B cell (primary cell): ENCODE data around the gene UBR3. TPM values are rescaled to one million over a fixed set of nuclear protein-coding genes. Genes with fewer than 3 reads are reported as not detected.

Source experiments
- ATAC-seq: fragments of 200-7000 bp; cut with Tn5 transposase; one replicate; pipeline ENCODE4 v1.10.0; 2021; ENCODE audit warnings: low read depth, mild to moderate bottlenecking, moderate number of reproducible peaks, moderate library complexity
- CTCF ChIA-PET: fragments of 350-600 bp; sonication (Branson Sonifier 250); formaldehyde crosslinking; loops from one replicate; lab custom pipeline; 2021; ENCODE audit warnings: antibody characterized with exemption, inconsistent platforms; lab: Charles Lee
- POLR2A ChIA-PET: fragments of 350-600 bp; sonication (Branson Sonifier 250); formaldehyde crosslinking; loops from one replicate; lab custom pipeline; 2021; ENCODE audit warnings: antibody characterized with exemption; lab: Charles Lee
- DNase-seq: peaks from one replicate; pipeline ENCODE4 v3.0.0; 2013
- H2AFZ ChIP-seq: 2 replicates; pipeline ENCODE4 v1.6.1; 2012; ENCODE audit warnings: mild to moderate bottlenecking, low read depth, low read length; ENCODE audit not compliant: insufficient read depth, poor library complexity, severe bottlenecking
- H3K27ac ChIP-seq, 2 donors: 1 replicate in 1 of 2; 2 replicates in 1 of 2; pipeline ENCODE4 v1.5.1; 2012 to 2013; ENCODE audit warnings: low read length in 2 of 2, mild to moderate bottlenecking in 2 of 2, moderate library complexity in 1 of 2
- H3K27me3 ChIP-seq, 4 experiments: fragments of 200-600 bp in 1 of 4; sonication (generic) in 1 of 4; replicated peaks in 1 of 4; 1 replicate in 2 of 4; 2 replicates in 2 of 4; pipeline versions ENCODE4 v1.6.1 to v1.7.0; 2013 to 2016; ENCODE audit warnings: low read length in 3 of 4, mild to moderate bottlenecking in 2 of 4, mixed read lengths in 1 of 4, moderate library complexity in 1 of 4; ENCODE audit not compliant: insufficient read depth in 4 of 4, control insufficient read depth in 3 of 4; ENCODE audit errors: control extremely low read depth in 1 of 4
- H3K36me3 ChIP-seq, 2 experiments: replicated peaks in 1 of 2; 1 replicate in 1 of 2; 2 replicates in 1 of 2; pipeline versions ENCODE4 v1.6.1 to v1.7.1; 2013; ENCODE audit warnings: low read length in 1 of 2; ENCODE audit not compliant: insufficient read depth in 2 of 2, control insufficient read depth in 1 of 2; ENCODE audit errors: control extremely low read depth in 1 of 2, extremely low read depth in 1 of 2
- H3K4me1 ChIP-seq, 2 donors: fragments of 200-600 bp in 1 of 2; sonication (generic) in 1 of 2; 1 replicate in 1 of 2; 2 replicates in 1 of 2; pipeline versions ENCODE4 v1.5.1 to v1.6.1; 2013 to 2017; ENCODE audit warnings: low read length in 2 of 2; ENCODE audit not compliant: control insufficient read depth in 2 of 2, insufficient read depth in 2 of 2
- H3K4me2 ChIP-seq: replicated peaks from 2 replicates; pipeline ENCODE3; 2012; ENCODE audit warnings: mild to moderate bottlenecking, low read depth, low read length; ENCODE audit not compliant: poor library complexity, severe bottlenecking
- H3K4me3 ChIP-seq, 5 experiments: fragments of 200-600 bp in 1 of 5; sonication (generic) in 1 of 5; 1 replicate in 3 of 5; 2 replicates in 2 of 5; pipeline versions ENCODE4 v1.5.1 to v1.7.0; 2011 to 2016; ENCODE audit warnings: low read length in 4 of 5, mild to moderate bottlenecking in 4 of 5, low read depth in 2 of 5, control low read depth in 1 of 5, moderate library complexity in 1 of 5; ENCODE audit not compliant: insufficient read depth in 1 of 5; ENCODE audit errors: control extremely low read depth in 1 of 5, extremely low read depth in 1 of 5
- H3K79me2 ChIP-seq: fragments of 200-600 bp; sonication (generic); one replicate; pipeline ENCODE4 v1.6.0; 2016; ENCODE audit warnings: low read length; ENCODE audit not compliant: control insufficient read depth, insufficient read depth
- H3K9ac ChIP-seq: fragments of 200-600 bp; sonication (generic); 2 replicates; pipeline ENCODE4 v1.6.1; 2017; ENCODE audit warnings: mild to moderate bottlenecking, low read length, moderate library complexity
- H3K9me3 ChIP-seq, 3 donors: one replicate each; pipeline versions ENCODE4 v1.6.1 to v1.7.1; 2013; ENCODE audit warnings: low read length in 2 of 3; ENCODE audit not compliant: control insufficient read depth in 2 of 3, insufficient read depth in 1 of 3; ENCODE audit errors: control extremely low read depth in 1 of 3
- H4K20me1 ChIP-seq: 2 replicates; pipeline ENCODE4 v1.6.0; 2012; ENCODE audit warnings: mild to moderate bottlenecking, low read length; ENCODE audit not compliant: insufficient read depth, control insufficient read depth, poor library complexity, severe bottlenecking
- H3K27ac Mint-ChIP-seq: one replicate; pipeline ENCODE4 v1.8.0; 2021; ENCODE audit warnings: mixed read lengths
- H3K27me3 Mint-ChIP-seq: one replicate; pipeline ENCODE4 v1.8.0; 2021; ENCODE audit warnings: mixed read lengths
- H3K4me1 Mint-ChIP-seq: one replicate; pipeline ENCODE4 v1.8.0; 2021; ENCODE audit warnings: mixed read lengths
- H3K4me3 Mint-ChIP-seq: one replicate; pipeline ENCODE4 v1.8.0; 2021; ENCODE audit warnings: mixed read lengths
- H3K9me3 Mint-ChIP-seq: one replicate; pipeline ENCODE4 v1.8.0; 2022; ENCODE audit warnings: mixed read lengths; ENCODE audit not compliant: insufficient read depth
- EZH2 ChIP-seq: IDR thresholded peaks from 2 replicates; pipeline ENCODE4 v1.6.1; 2012; ENCODE audit warnings: borderline replicate concordance, low read depth, mild to moderate bottlenecking, moderate library complexity, low read length; ENCODE audit not compliant: insufficient read depth, poor library complexity, severe bottlenecking
- WGBS: methylation state at CpG from one replicate; pipeline ENCODE4 v1.1.5; 2013; ENCODE audit warnings: missing lambda C conversion rate; ENCODE audit not compliant: insufficient coverage; 5-methylcytosine and 5-hydroxymethylcytosine counted together
- intact Hi-C: fragments of 100-400 bp; cut with micrococcal nuclease; formaldehyde crosslinking; loops from one replicate; pipeline ENCODE4 v1.10.0; 2022
- polyA plus RNA-seq: library from polyadenylated mRNA; depleted of rRNA; stranded (reverse); fragments of >200 nt; gene quantifications from 2 replicates; pipeline ENCODE4 v1.2.3, GENCODE V29; 2012
- total RNA-seq, 2 donors: library from RNA; stranded (reverse); fragments of 120-200 nt in 1 of 2; gene quantifications; 1 replicate in 1 of 2; 2 replicates in 1 of 2; pipeline versions ENCODE4 v1.2.3 to v1.2.4, GENCODE V29; 2013 to 2022
- TF ChIP-seq, protein P1 (sequence below): fragments of 200-600 bp; IDR thresholded peaks from one replicate; pipeline ENCODE4 v1.8.0; 2022; ENCODE audit warnings: antibody characterized with exemption, mild to moderate bottlenecking

UBR3 gene
- total and polyA plus RNA-seq, 2 donors (not counting 1 experiment from before 2014, with no cell fraction given) = 5.9 to 58.1 TPM

- H3K4me3 Mint-ChIP-seq = no peak overlapping the region
- no peak overlapping the region for H3K27ac ChIP-seq
- no peak overlapping the region for H3K4me3 ChIP-seq
- TF ChIP-seq, protein P1, sequence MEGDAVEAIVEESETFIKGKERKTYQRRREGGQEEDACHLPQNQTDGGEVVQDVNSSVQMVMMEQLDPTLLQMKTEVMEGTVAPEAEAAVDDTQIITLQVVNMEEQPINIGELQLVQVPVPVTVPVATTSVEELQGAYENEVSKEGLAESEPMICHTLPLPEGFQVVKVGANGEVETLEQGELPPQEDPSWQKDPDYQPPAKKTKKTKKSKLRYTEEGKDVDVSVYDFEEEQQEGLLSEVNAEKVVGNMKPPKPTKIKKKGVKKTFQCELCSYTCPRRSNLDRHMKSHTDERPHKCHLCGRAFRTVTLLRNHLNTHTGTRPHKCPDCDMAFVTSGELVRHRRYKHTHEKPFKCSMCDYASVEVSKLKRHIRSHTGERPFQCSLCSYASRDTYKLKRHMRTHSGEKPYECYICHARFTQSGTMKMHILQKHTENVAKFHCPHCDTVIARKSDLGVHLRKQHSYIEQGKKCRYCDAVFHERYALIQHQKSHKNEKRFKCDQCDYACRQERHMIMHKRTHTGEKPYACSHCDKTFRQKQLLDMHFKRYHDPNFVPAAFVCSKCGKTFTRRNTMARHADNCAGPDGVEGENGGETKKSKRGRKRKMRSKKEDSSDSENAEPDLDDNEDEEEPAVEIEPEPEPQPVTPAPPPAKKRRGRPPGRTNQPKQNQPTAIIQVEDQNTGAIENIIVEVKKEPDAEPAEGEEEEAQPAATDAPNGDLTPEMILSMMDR = no peak
- TF ChIP-seq EZH2 = no peak
- WGBS = no CpG with 5 or more reads among the region's 2 CpGs
- no peaks in the 10 kb centered on the region for H3K27me3 Mint-ChIP-seq
- ChIA-PET CTCF (no interaction called here), POLR2A (no interaction called here)
- H3K79me2 ChIP-seq = no peaks in the 10 kb centered on the region
- no peak overlapping the region for H3K27ac Mint-ChIP-seq
- intact Hi-C loops = no loop called here
- H3K9ac ChIP-seq = no peak overlapping the region
- ATAC-seq = no peak
- no peak for DNase-seq
- no peaks in the 10 kb centered on the region for H3K4me1 Mint-ChIP-seq
- no peaks in the 10 kb centered on the region for H3K4me1 ChIP-seq
- peaks cover 10 to 21% of the 10 kb centered on the region in 2 experiments for H3K36me3 ChIP-seq
- no peak overlapping the region for H2AFZ ChIP-seq
- H3K9me3 ChIP-seq = peaks cover 0 to 8% (median 2%) of the 10 kb centered on the region in 3 donors
- peaks cover 5% of the 10 kb centered on the region for H3K9me3 Mint-ChIP-seq
- no peaks in the 10 kb centered on the region for H4K20me1 ChIP-seq
- no peaks in the 10 kb centered on the region for H3K27me3 ChIP-seq
- no peak overlapping the region for H3K4me2 ChIP-seq
Measured at GRCh38 chr2:170070778-170071177, 243.5 kb downstream of the UBR3 start.

DNA sequence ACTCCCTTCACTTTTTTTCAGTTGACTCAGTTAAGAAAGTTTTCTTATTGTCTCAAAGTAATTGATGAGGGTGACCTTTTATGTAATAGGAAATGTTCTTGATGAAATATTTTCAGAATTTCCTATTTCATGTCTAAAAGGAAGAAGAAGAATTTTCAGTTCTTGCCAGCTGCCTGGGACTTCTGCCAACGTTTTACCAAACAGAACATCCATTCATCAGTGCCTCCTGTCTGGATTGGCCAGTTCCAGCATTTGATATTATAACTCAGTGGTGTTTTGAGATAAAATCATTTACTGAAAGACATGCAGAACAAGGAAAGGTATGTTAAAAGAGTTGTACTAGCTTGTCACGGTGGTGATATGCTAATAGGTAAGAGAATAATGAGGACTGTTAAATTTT, 246.0 kb downstream of the UBR3 start:
- Histone ChIP-seq H3K27me3 (no peaks in the 10 kb centered on the region), H3K4me2 (no peak overlapping the region), H3K4me3 (no peak overlapping the region), H3K79me2 (no peaks in the 10 kb centered on the region), H3K4me1 (no peaks in the 10 kb centered on the region), H4K20me1 (no peaks in the 10 kb centered on the region), H3K27ac (no peak overlapping the region), H3K9me3 (peaks cover 0 to 6% (median 2%) of the 10 kb centered on the region in 3 donors), H2AFZ (no peak overlapping the region), H3K9ac (no peak overlapping the region), H3K36me3 (peaks cover 10 to 18% of the 10 kb centered on the region in 2 experiments)
- ATAC-seq (no peak), DNase-seq (no peak)
- Mint-ChIP-seq H3K4me3 (no peak overlapping the region), H3K4me1 (no peaks in the 10 kb centered on the region), H3K9me3 (peaks cover 5% of the 10 kb centered on the region), H3K27ac (no peak overlapping the region), H3K27me3 (no peaks in the 10 kb centered on the region)
- intact Hi-C loops = no loop called here
- ChIA-PET CTCF (no interaction called here), POLR2A (no interaction called here)
- TF ChIP-seq, protein P1 = no peak
- TF ChIP-seq EZH2 = no peak
- no CpG with 5 or more reads among the region's 2 CpGs for WGBS
